HL-60 (cell line): ENCODE measurements around the gene NDUFA13.

Experiments
- CTCF ChIP-seq: IDR thresholded peaks from one replicate; pipeline ENCODE4 v1.5.1; 2011; ENCODE audit warnings: low read length, control low read depth, inconsistent platforms; ENCODE audit not compliant: insufficient read depth
- POLR2AphosphoS5 ChIP-seq: IDR thresholded peaks from 2 replicates; pipeline ENCODE4 v1.6.1; 2012; ENCODE audit warnings: low read depth

GRCh38 chr19:19530423-19530804 lies 14.4 kb downstream of the NDUFA13 start:
- TF ChIP-seq CTCF: no peak
- TF ChIP-seq POLR2AphosphoS5: 0 out of 2 replicates have a peak, but pooled peaks have one; percentile 23
